Natural killer cell (primary cell): ENCODE results near the gene SIGLEC1. TPM values are rescaled to one million over a fixed set of nuclear protein-coding genes. Genes with fewer than 3 reads are reported as not detected.

Experiments used
- ATAC-seq, 3 donors: fragments of 150-1000 bp in 2 of 3; fragments of 200-7000 bp in 1 of 3; cut with Tn5 transposase; 1 replicate in 1 of 3; 2 replicates in 2 of 3; pipeline ENCODE4 v1.10.0; 2021; ENCODE audit warnings: mild to moderate bottlenecking in 2 of 3, moderate library complexity in 2 of 3
- DNase-seq, 2 donors: peaks; one replicate each; pipeline versions ENCODE4 v3.0.0 to v3.0.0-alpha.2; 2013 to 2021; ENCODE audit warnings: mixed read lengths in 1 of 2
- H3K27ac ChIP-seq: one replicate; pipeline ENCODE4 v1.5.1; 2013; ENCODE audit warnings: mild to moderate bottlenecking, low read length
- H3K27me3 ChIP-seq: one replicate; pipeline ENCODE4 v1.6.1; 2013; ENCODE audit warnings: low read length; ENCODE audit not compliant: control insufficient read depth, insufficient read depth
- H3K36me3 ChIP-seq: one replicate; pipeline ENCODE4 v1.6.1; 2013; ENCODE audit warnings: low read length; ENCODE audit not compliant: control insufficient read depth, insufficient read depth
- H3K4me1 ChIP-seq: one replicate; pipeline ENCODE4 v1.6.1; 2013; ENCODE audit warnings: low read length; ENCODE audit not compliant: control insufficient read depth, insufficient read depth
- H3K4me3 ChIP-seq: one replicate; pipeline ENCODE4 v1.5.1; 2013; ENCODE audit warnings: low read length
- H3K9me3 ChIP-seq: one replicate; pipeline ENCODE4 v1.6.1; 2013; ENCODE audit warnings: low read length; ENCODE audit not compliant: control insufficient read depth, insufficient read depth
- H3K27ac Mint-ChIP-seq, 2 donors: one replicate each; pipeline ENCODE4 v1.8.0; 2022; ENCODE audit warnings: mild to moderate bottlenecking in 2 of 2, mixed read lengths in 2 of 2, moderate library complexity in 1 of 2
- H3K27me3 Mint-ChIP-seq, 2 donors: one replicate each; pipeline ENCODE4 v1.8.0; 2022; ENCODE audit warnings: low read depth in 2 of 2, mixed read lengths in 2 of 2
- H3K36me3 Mint-ChIP-seq: one replicate; pipeline ENCODE4 v1.8.0; 2022; ENCODE audit warnings: mixed read lengths
- H3K4me1 Mint-ChIP-seq, 2 donors: one replicate each; pipeline ENCODE4 v1.8.0; 2022; ENCODE audit warnings: mixed read lengths in 2 of 2
- H3K4me3 Mint-ChIP-seq: one replicate; pipeline ENCODE4 v1.8.0; 2022; ENCODE audit warnings: mild to moderate bottlenecking, moderate library complexity, mixed read lengths
- H3K9me3 Mint-ChIP-seq, 2 donors: one replicate each; pipeline ENCODE4 v1.8.0; 2022; ENCODE audit warnings: mixed read lengths in 2 of 2
- CTCF ChIP-seq: fragments of 200-600 bp; IDR thresholded peaks from one replicate; pipeline ENCODE4 v1.8.0; 2022; ENCODE audit warnings: antibody characterized with exemption
- WGBS: methylation state at CpG from one replicate; pipeline ENCODE4 v1.1.7; 2013; ENCODE audit warnings: missing lambda C conversion rate; ENCODE audit not compliant: insufficient coverage; 5-methylcytosine and 5-hydroxymethylcytosine counted together
- intact Hi-C: fragments of 100-400 bp; cut with micrococcal nuclease; formaldehyde crosslinking; loops from one replicate; pipeline ENCODE4 v1.14.2; 2022
- total RNA-seq, 4 donors: library from RNA; stranded (reverse); fragments of 120-200 nt in 1 of 4; gene quantifications; one replicate each; pipeline versions ENCODE4 v1.2.3 to v1.2.4, GENCODE V29; 2013 to 2022

Gene SIGLEC1
- total RNA-seq, 3 donors from 2014 or later (not counting 1 experiment from before 2014, with no cell fraction given) = 0.09 to 0.36 (median 0.30) TPM

GRCh38 chr20:3674447-3674846 lies 38.0 kb downstream of the SIGLEC1 start:
- Histone ChIP-seq H3K27me3 (peaks cover 14% of the 10 kb centered on the region), H3K4me3 (no peak overlapping the region), H3K4me1 (peaks cover 23% of the 10 kb centered on the region), H3K27ac (no peak overlapping the region), H3K9me3 (no peaks in the 10 kb centered on the region), H3K36me3 (no peaks in the 10 kb centered on the region)
- H3K27ac Mint-ChIP-seq = no peak overlapping the region
- no peaks in the 10 kb centered on the region for H3K9me3 Mint-ChIP-seq
- H3K27me3 Mint-ChIP-seq = peaks cover 53 to 66% of the 10 kb centered on the region in 2 donors
- DNase-seq (no peak), ATAC-seq (no peak)
- no peaks in the 10 kb centered on the region for H3K36me3 Mint-ChIP-seq
- H3K4me1 Mint-ChIP-seq = peaks cover 0 to 12% of the 10 kb centered on the region in 2 donors
- TF ChIP-seq CTCF = no peak
- no peak overlapping the region for H3K4me3 Mint-ChIP-seq
- intact Hi-C loops = no loop called here
- 72% methylated on average over 9 of the region's 10 CpGs for WGBS

GRCh38 chr20:3673221-3674070 lies 39.0 kb downstream of the SIGLEC1 start:
- Histone ChIP-seq H3K27me3 (peaks cover 14% of the 10 kb centered on the region), H3K4me1 (peaks cover 23% of the 10 kb centered on the region), H3K4me3 (no peak overlapping the region), H3K27ac (no peak overlapping the region), H3K9me3 (no peaks in the 10 kb centered on the region), H3K36me3 (no peaks in the 10 kb centered on the region)
- DNase-seq = no peak
- Mint-ChIP-seq H3K9me3 (no peaks in the 10 kb centered on the region), H3K4me3 (no peak overlapping the region), H3K36me3 (no peaks in the 10 kb centered on the region), H3K27me3 (peaks cover 46 to 57% of the 10 kb centered on the region in 2 donors), H3K27ac (no peak overlapping the region), H3K4me1 (peaks cover 0 to 12% of the 10 kb centered on the region in 2 donors)
- 40% methylated on average over 90 of the region's 90 CpGs for WGBS
- intact Hi-C loops = no loop called here
- no peak for ATAC-seq
- TF ChIP-seq CTCF = no peak

- intact Hi-C loops = no loop called here
- H3K27me3 ChIP-seq = peaks cover 14% of the 10 kb centered on the region
- 2% methylated on average over 58 of the region's 58 CpGs for whole genome bisulfite sequencing
- H3K27ac ChIP-seq = no peak overlapping the region
- TF ChIP-seq CTCF = no peak
- no peaks in the 10 kb centered on the region for H3K36me3 Mint-ChIP-seq
- no peak overlapping the region for H3K4me3 Mint-ChIP-seq
- ATAC-seq (no peak), DNase-seq (peak in 1 of 2 donors; percentile 14)
- no peaks in the 10 kb centered on the region for H3K9me3 Mint-ChIP-seq
- H3K9me3 ChIP-seq = no peaks in the 10 kb centered on the region
- peaks cover 45 to 49% of the 10 kb centered on the region in 2 donors for H3K27me3 Mint-ChIP-seq
- no peak overlapping the region for H3K4me3 ChIP-seq
- no peaks in the 10 kb centered on the region for H3K36me3 ChIP-seq
- no peak overlapping the region for H3K27ac Mint-ChIP-seq
- H3K4me1 ChIP-seq = peaks cover 23% of the 10 kb centered on the region
- H3K4me1 Mint-ChIP-seq = peaks cover 0 to 12% of the 10 kb centered on the region in 2 donors
These were observed 39.7 kb downstream of the SIGLEC1 start for GRCh38 chr20:3672547-3673171.
